ENCODE data around the gene PAPPA. TPM values are rescaled to one million over a fixed set of nuclear protein-coding genes. Genes with fewer than 3 reads are reported as not detected.

The PAPPA gene
- total RNA-seq, 1 donor from 2014 or later: 5.6 TPM

DNA sequence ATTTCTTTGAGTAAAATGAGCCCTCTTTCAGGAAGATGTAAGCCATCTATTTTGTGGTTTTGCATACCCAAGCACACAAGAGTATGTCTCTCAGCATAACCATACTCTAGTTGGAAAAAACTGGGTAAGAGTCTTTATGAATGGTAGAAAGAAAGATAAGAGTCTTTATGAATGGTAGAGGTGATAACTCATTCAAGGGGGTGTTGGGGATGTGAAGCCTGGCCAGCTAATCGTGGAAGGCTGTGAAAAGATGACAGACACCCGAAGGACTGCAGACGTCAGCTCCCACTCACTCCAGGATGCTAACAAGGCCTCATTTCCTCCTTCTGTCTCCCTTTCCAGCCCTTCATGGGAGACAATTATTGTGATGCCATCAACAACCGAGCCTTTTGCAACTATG is 228.5 kb downstream of the PAPPA start:
- DNase-seq (ENCODE audit: low spot score): no peak

DNA sequence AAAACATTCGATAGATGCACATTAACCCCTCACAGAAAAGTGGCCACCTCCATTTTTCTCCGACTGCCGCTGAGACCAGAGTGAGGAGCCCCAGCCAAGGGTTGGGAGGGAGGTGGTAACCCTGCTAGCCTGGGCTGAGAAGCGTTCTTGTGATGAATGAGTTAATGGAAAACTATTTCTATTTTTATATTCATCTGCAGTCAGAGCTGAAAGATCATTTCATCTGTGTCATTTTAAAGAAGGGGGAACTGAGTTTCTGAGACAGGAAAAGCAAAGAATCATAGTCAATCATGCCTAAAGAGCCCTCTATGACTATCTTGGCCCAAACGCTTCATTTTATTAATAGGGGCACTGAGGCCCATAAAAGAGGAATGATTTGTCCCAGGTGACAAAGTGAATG is 229.5 kb downstream of the PAPPA start:
- DNase-seq (ENCODE audit: low spot score): no peak

DNA sequence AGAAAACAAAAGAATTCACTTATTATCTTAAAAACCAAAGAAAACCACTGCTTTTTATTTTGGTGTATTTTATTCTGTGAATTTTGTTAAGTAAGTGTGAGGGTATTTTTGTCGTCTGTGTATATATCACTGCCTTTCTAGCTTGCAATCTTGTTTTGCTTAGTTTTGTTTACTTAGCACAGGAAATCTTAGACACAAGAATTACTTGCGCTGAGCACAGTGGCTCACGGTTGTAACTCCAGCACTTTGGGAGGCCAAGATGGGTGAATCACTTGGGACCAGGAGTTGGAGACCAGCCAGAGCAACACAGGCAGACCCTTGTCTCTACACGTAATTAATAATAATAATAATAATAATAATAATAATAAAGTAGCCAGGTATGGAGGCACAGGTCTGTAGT is 230.3 kb downstream of the PAPPA start:
- DNase-seq (ENCODE audit: low spot score): no peak

DNA sequence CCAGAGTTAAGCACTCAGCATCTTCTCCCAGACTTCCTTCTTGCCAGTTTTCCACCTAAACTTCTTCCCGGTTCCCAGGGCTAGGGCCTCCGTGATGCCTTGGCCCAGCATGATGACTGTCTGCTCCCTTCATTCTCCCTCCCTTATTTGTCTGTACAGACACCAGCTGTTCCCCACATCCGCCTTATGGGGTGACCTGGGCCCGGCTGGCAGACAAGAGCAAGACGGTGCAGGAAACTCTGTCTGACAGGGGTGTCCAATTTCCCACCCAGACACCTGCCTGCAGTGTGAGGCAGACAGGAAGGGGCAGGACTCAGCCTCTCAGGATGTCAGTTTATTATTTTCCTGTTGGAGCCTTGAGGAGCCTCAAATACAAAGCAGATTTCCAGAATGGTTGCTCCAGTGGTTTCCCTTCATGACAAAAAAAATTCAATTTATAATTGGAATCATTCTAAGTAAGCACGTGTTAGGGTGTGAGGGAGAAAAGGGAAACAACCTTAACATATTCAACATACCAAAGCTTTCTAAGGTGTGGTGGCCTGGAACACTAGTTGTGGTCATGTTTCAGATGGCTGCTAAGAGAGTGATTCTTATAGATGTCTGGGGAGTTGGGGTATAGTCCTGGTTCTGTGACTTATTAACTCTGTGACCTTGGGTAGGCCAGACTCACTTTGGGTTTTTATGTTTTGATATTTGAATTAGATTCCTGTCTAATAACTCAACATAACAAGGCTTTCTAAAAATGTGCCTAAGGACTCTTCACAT is 234.5 kb downstream of the PAPPA start:
- no peak for DNase-seq (ENCODE audit: low spot score)

DNA sequence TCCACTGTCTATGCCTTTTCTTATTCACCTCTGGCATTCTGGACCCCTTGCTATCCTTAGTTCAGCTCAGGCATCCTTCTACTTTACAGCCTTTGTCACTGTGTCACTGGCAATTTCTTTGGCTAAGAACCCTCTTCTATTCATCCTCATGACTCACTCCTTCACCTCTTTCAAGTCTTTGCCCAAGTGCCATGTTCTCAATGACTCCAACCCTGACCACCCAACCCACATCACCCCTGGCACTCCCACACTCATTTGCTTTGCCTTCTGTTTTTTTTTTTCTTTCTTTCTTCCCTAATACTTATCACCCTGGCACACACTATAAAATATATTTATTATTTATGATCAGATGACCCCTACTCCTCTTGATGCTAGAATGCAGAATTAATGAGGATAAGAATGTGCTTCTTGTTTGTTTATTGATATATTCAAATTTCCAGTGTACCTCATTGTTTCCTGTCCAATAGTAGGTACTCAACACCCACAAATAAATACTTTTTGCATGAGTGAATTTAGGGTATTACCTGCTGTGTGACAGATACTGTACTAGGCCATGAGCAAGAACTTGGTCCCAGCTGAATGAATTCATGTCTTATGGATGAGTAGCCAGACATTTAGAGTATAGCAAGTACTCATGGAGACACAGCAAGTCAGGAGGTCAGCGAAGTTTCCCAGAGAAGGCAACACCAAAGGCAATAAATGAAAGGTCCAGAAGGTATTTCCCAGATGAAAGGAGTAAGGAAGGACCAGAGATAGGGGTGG is 236.1 kb downstream of the PAPPA start:
- no peak for DNase-seq (ENCODE audit: low spot score)

DNA sequence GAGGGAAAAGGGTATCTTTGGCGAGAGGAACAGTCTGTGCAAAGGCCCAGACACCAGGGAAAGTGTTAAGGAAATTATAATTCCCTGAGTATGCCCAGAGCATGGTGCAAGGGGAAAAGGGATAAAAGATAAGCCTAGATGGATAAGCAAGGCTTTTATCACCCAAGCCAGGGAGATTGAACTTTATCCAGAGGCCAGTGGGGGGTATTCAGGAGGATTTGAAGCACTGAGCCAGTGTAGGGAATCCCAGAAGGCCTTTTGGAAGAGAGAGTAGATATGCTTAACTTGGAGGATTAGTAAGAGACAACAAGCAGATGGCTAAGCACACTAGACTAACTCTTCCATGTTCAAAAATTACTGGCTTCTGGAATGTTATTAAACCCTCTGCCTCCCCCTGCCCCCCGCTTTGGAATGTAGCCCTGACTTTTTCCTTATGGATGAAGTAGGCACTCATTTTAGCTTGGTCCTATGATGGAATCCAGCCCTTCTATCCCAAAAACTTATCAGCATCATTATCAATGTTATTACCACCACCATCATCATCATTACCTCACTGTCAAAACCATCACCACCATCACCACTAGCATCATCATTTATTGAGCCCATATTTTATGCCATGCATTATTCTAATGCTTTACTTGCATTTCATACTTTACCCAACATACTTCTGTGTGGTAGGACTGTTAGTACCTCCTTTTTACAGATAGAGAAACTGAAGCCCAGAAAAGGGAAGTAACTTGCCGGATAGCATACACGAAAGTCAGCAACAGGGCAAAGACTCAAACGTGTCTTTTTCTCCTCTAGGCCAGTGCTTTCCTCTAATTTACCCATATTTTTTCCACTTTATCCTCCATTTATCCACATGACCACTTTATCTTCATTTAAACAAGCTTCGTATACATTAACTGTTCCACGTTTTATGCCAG is 237.0 kb downstream of the PAPPA start:
- no peak for DNase-seq (ENCODE audit: low spot score)

DNA sequence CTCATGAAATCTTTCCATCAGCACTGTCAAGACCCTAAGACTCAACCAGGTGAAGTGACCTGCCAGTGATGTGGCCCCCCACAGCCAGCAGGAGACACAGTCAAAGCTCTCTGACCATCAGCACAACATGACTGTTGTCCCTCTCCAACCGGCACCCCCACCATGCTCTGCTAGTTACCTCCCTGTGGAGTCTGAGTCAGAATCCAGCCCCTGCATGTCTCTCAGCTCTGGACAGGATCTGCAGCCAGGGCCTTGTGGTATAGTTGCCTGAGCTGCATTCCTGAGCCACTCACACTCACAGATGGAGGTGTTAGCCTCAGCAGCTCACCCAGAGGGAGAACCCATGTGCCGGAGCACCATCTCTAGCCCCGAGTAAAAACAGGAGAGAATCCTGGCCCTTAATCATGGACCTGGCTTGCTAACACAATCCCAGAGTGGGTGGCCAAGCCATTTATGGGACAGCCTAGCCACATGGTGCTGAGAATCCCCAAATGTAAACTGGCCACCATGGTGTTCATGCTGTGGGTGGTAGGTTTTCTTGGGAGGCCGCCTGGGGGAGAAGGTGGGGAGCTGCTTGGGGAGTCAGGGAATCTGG is 237.8 kb downstream of the PAPPA start:
- DNase-seq (ENCODE audit: low spot score): no peak

DNA sequence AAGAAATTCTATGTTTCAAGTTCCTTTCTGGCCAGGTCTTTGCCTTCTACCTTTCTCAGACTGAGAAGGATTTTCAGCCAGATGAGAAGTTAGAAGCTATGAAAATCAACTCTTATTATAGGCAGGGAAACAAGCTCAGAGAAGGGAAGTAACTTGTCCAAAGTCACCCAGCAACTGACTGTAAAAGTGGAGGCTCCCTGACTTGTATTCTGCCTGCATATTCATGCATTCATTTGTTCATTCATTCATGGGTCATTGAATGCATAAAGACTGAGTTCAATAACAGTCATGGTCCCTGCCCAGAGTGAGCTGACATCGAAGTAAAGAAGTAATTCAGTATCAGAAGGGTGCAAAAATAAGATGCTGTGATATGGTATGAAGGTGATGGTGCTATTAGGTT is 239.6 kb downstream of the PAPPA start:
- no peak for DNase-seq (ENCODE audit: low spot score)

DNA sequence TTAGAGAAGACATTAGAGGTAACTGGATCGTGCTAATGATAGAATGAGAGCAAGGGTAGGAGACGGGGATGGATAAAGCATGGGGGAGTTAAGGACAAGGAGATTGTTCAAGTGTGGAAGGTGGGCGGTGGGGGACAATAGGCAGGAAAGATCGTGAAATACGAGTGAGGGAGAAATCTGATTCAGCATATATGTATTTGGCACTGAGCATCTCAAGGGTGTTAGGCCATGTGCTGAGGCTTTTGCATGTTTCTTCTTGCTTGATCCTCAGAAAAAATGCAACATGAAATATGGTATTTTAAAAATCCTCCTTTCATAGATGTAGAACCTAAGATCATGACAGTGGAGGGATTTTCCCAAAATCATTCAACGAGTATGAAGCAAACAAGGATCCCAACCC is 240.5 kb downstream of the PAPPA start:
- no peak for DNase-seq (ENCODE audit: low spot score)

DNA sequence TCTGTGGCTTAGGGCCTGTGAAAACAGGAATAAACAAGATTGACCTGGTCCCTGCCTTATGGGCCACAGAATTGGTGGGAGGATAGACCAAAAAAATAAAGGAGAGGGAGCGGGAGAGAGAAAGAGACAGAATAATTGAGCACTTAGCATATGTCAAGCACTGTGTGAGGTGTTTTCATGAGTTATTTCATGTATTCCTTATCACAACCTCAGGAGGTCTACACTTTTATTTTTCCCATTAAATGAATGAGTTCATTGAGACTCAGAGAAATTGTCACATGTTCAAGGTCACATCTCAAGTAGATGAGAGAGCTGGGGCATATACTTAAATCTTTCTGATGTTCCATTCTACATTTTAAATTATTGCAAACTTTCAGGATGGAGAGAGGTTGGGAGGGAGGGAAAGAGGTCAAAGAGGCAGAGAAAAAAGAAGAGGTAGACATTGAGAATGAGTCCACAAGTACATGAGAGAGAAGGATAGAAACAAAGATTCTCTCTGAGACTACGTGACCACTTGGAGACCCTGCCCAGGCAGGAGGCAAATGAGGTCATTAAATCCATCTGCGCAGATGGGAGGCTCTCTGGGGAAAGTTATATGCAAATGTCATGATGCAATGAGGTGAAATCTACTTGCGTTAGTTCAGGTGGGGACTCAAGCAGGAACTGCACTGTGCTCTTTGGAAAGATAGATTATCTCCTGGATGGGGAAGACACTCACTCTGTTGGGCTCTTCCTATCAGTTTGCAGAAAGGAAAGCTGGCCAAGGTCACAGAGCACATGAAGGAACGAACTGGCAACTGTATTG is 241.5 kb downstream of the PAPPA start:
- no peak for DNase-seq (ENCODE audit: low spot score)

DNA sequence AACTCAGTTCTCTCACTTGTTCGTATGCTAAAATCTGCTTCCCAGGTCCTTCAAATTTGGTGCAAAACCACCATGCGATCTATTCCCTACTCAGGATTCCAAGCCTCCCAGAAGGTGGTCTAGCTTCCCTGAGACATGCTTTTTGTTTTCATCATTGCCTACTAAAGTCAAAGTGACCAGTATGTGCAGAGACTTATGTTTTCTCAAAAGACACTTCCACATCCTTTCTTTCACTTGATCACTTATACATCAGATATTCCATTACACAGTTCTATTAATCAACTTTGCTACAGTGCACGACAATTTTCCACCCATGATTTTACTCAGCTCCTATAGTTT is 242.1 kb downstream of the PAPPA start:
- DNase-seq (ENCODE audit: low spot score): no peak

DNA sequence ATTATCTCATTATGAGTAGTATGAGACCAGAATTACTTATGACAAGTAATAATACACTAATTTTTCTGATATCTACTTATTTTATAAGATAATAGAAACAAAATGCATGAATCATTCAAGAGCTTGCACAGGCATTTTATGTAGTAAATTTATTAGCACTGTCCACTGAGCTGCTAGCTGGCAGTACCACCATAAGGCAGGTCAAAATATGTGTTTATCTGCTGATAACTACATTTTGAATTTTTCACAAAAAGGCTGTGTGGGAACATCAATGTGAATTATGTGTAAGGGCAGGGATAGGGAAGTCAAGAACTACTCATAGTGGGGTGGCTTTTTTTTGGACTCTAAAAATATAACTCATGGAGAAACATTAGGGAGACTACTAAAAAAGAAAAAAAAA is 249.6 kb downstream of the PAPPA start:
- DNase-seq (ENCODE audit: low spot score): no peak

DNA sequence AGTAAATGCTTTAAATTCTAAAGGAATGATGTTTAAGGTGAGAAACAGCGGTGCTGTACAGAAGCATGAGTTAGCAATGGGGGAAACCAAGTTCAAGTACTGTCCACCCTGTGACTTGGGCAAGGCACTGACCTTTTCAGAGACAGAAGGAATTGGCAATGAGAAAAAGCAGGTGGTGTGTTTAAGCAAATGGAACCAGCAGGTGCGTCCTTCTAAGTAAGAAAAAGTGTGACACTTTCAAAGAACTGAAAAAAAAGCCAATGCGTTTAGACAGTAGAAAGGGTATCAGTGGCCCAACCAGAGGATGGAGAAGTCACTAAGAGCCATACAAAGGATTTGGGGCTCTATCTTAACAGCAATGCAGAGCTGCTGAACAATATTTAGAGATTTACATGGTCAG is 250.6 kb downstream of the PAPPA start:
- DNase-seq (ENCODE audit: low spot score): no peak

DNA sequence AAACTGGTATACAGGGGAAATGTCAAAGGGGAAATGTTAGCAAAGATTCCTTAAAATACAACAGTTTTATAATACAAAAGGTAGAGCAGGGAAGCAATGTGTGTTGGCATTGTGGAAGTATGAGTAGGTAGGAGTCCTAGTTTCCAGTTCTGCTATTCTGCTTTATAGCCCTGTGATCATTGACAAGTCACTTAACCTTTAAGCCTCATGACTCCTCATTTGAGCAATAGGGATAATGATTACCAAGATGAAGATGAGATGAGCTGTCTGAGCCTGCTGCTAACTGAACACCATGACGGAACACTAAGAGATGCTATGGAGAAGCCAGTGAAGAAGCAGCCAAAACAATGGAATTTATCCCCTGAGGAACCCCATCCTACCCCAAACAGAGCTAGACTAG is 251.7 kb downstream of the PAPPA start:
- DNase-seq (ENCODE audit: low spot score): no peak

DNA sequence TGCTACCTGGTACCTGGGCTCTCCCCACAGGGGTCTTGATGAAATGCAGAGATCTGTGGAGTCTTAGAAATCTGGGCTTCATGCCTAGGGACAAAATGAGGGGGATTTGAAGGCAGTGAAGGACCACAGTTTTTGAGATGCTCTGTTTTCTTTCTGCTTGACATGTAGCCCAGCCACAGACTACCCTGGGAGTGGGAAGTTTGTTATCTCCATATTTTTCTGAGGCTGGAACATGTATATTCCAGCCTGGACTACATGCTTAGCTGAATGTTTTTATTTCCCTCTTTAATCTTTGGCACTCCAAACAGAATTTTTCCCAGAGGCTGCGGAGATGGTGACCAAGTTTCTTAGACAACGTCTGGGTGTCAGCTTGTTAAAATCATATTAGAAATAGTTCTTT is 252.9 kb downstream of the PAPPA start:
- no peak for DNase-seq (ENCODE audit: low spot score)

DNA sequence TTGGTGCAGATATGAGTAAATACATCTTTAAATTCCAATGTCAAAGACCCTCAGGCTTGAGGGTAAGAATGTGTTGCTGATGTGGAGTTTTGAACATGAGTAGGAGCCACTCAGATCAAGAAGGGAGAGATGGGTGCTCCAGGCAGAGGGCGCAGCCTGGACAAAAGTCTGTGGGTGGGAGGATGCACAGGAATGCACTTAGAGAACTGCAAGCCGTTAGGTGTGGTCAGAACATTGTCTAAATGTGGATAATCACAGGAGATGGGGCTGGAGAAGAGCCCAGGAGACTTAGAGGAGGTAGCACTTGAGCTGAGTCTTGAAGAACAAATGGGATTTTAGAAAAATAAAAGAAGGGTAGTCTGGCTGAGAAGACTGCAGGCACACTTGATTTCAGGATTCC is 255.5 kb downstream of the PAPPA start:
- DNase-seq (ENCODE audit: low spot score): no peak

DNA sequence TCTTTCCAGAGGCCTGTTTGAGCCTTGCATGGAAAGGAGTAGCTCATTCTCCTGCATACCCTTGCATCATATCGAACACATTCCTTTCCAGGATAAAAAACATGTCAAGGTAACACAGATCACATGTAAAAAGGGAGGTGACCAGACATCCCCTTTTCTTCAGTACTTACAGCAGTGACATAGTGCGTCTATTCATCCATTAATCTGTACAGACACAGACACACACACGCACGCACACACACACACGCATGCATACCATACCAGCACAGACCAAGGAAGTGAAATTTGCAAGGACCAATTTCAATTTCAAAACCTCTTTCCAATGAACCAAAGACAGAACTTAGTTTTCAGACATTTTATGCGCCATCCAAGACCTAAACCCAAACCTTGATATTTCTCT is 256.0 kb downstream of the PAPPA start:
- no peak for DNase-seq (ENCODE audit: low spot score)

DNA sequence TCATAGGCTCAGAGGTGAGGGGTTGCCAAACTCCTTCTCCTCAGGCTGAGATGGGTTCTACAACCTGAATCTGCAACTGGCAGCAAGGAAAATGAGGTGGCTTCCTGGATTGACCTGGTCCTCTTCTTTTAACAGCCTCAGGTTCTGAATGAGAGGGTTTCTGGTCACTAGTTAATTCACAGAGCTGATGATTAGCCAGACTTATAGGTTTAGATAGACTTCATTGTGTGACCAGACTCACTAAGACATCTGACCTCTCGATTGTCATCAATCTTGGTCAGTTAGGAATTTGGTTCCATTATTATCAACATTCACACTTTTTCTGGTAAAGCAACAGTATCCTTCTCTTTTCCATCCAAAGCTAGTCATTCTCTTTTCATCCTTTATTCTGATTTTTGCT is 257.9 kb downstream of the PAPPA start:
- no peak for DNase-seq (ENCODE audit: low spot score)

DNA sequence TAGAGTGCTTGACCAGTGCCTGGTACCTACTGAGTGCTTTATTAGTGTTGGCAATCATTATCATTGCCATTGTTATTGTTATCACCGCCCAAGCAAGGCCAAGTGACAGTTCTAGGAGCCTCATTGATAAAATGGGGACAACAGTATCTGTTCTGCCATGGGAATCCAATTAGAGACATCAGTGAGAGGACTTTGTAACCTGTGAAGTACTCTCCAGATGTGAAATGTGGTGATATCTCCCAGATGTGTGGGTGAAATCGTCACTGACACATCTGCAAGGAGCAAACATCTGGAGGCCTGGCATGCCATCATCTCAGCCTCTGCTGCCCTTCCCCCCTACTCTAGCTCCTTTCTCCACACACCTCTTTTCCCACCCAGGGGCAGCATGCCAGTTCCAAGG is 260.8 kb downstream of the PAPPA start:
- no peak for DNase-seq (ENCODE audit: low spot score)

DNA sequence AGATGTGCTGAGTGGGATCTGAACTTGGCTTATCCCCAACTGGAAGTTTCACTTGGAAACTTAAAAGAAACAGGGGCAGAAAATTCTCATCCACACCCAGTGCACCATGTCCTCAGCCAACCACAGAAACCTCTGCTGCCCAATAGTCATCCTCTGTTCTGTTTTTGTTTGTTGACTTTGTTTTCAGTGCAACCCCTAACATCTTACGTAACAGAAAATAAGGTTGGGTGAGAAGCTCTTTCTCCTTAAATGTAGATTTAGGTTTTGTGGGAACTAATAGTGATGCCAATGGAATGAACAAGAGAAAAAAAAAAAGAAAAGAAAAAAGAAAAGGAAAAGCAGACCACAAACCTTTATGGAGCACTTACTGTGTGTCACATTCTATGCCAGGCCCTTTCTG is 262.8 kb downstream of the PAPPA start:
- no peak for DNase-seq (ENCODE audit: low spot score)

DNA sequence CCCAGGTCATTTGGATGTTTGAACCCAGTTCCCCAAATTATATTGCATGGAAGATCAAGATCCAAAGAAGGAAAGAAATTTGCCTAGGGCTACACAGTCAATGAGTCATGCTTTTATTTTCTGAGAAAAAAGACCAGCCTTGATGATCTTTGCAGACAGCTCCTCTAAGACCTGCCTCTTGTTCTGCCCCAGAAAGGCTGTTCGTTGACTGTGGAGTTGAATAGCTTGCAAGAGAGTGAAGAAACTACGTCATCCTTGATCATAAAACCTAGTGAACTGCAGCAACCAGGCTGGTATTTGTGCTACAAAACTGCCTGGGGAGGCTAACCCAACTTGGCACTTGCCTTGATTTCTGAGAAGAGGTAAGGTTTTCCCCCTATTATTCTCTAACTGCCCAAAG is 263.9 kb downstream of the PAPPA start:
- DNase-seq (ENCODE audit: low spot score): no peak

Measured in mucosa of gallbladder (tissue), 1 donor.